HG03039 (cell line): Measurements from ENCODE around the gene RPS16.

ENCODE experiments used
- ATAC-seq: cut with Tn5 transposase; IDR thresholded peaks from one replicate; pipeline ENCODE4 v1.9.1; 2021; ENCODE audit warnings: mild to moderate bottlenecking, moderate library complexity; ENCODE audit not compliant: unreplicated experiment

The RPS16 gene

GRCh38 chr19:39423258-39424086 is 12.3 kb downstream of the RPS16 start:
- ATAC-seq: no peak

- no peak for ATAC-seq
Observed at GRCh38 chr19:39422020-39422419, 13.7 kb downstream of the RPS16 start.

- ATAC-seq: no peak
Observed at GRCh38 chr19:39420769-39421168, 15.0 kb downstream of the RPS16 start.

- ATAC-seq: no peak
Observed at GRCh38 chr19:39419003-39419402, 16.7 kb downstream of the RPS16 start.

GRCh38 chr19:39417463-39418181 is 18.1 kb downstream of the RPS16 start:
- no peak for ATAC-seq

GRCh38 chr19:39416152-39417120 is 19.3 kb downstream of the RPS16 start:
- ATAC-seq: no peak

GRCh38 chr19:39415111-39416046 is 20.4 kb downstream of the RPS16 start:
- no peak for ATAC-seq

GRCh38 chr19:39413911-39414608 is 21.7 kb downstream of the RPS16 start:
- ATAC-seq: no peak

GRCh38 chr19:39413272-39413910 is 22.4 kb downstream of the RPS16 start:
- ATAC-seq: no peak

GRCh38 chr19:39412867-39413271 is 22.9 kb downstream of the RPS16 start:
- no peak for ATAC-seq

GRCh38 chr19:39412100-39412866 is 23.5 kb downstream of the RPS16 start, which contains the start of gene PLEKHG2:
TSS of gene PLEKHG2 (plus strand) at chr19:39412669. CDS start at chr19:39414087, 1,418 bp downstream.
- peak; percentile 41 for ATAC-seq

GRCh38 chr19:39411832-39412099 is 24.0 kb downstream of the RPS16 start:
- ATAC-seq: peak; percentile 16

- ATAC-seq: no peak
Observed at GRCh38 chr19:39411081-39411831, 24.5 kb downstream of the RPS16 start.

- ATAC-seq: no peak
Observed at GRCh38 chr19:39410831-39411080, 25.0 kb downstream of the RPS16 start.

GRCh38 chr19:39410017-39410830 is 25.5 kb downstream of the RPS16 start:
- ATAC-seq: no peak

GRCh38 chr19:39409208-39410016 is 26.3 kb downstream of the RPS16 start:
- ATAC-seq: no peak
